ENCODE measurements around the gene WAS.
"Not testable (repeated sequence)": the region's sequence is repeated elsewhere in the genome, so short reads cannot be mapped to it uniquely, and the experiment has no call there.

The WAS gene

GRCh38 chrX:48688531-48689150 lies 5.0 kb downstream of the WAS start:
- no peak for DNase-seq

- DNase-seq: no peak
Measured at GRCh38 chrX:48689208-48689920, 5.8 kb downstream of the WAS start.

GRCh38 chrX:48691746-48692145 lies 8.1 kb downstream of the WAS start:
- DNase-seq: not testable (repeated sequence)

- DNase-seq: no peak
Measured at GRCh38 chrX:48694776-48695533, 11.4 kb downstream of the WAS start.

GRCh38 chrX:48695534-48695896 lies 11.9 kb downstream of the WAS start:
- no peak for DNase-seq

- DNase-seq: no peak
Measured at GRCh38 chrX:48695925-48696300, 12.3 kb downstream of the WAS start.

- peak; percentile 90 for DNase-seq
Measured at GRCh38 chrX:48696301-48696908, 12.8 kb downstream of the WAS start, which contains the start of gene SUV39H1. Gene SUV39H1 (plus strand): TSS chrX:48696734. CDS start chrX:48696785, 51 bp downstream.

GRCh38 chrX:48696909-48697727 lies 13.5 kb downstream of the WAS start:
- DNase-seq: peak; percentile 51

GRCh38 chrX:48698306-48698705 lies 14.7 kb downstream of the WAS start:
- no peak for DNase-seq

- DNase-seq: no peak
Measured at GRCh38 chrX:48700246-48700645, 16.6 kb downstream of the WAS start.

- DNase-seq: no peak
Measured at GRCh38 chrX:48700951-48701653, 17.5 kb downstream of the WAS start.

- DNase-seq: no peak
Measured at GRCh38 chrX:48702032-48702431, 18.4 kb downstream of the WAS start.

GRCh38 chrX:48702716-48703115 lies 19.1 kb downstream of the WAS start:
- DNase-seq: no peak

- DNase-seq: no peak
Measured at GRCh38 chrX:48703228-48703627, 19.6 kb downstream of the WAS start.

GRCh38 chrX:48703642-48704481 lies 20.3 kb downstream of the WAS start:
- DNase-seq: no peak

- DNase-seq: no peak
Measured at GRCh38 chrX:48705871-48706270, 22.3 kb downstream of the WAS start.

- DNase-seq: no peak
Measured at GRCh38 chrX:48709522-48710112, 26.0 kb downstream of the WAS start.

- DNase-seq: no peak
Measured at GRCh38 chrX:48711162-48711928, 27.7 kb downstream of the WAS start.

GRCh38 chrX:48711929-48712505 lies 28.4 kb downstream of the WAS start:
- DNase-seq: no peak
